Heart left ventricle (tissue), 16 donors: ENCODE measurements around the gene RASSF5. TPM values are rescaled to one million over a fixed set of nuclear protein-coding genes. Genes with fewer than 3 reads are reported as not detected.

ENCODE experiments used
- ATAC-seq, 4 donors: fragments of 200-7000 bp; cut with Tn5 transposase; one replicate each; pipeline ENCODE4 v1.9.1; 2020 to 2022; ENCODE audit warnings: moderate library complexity in 4 of 4, mild to moderate bottlenecking in 3 of 4, moderate number of reproducible peaks in 1 of 4
- DNase-seq, 5 donors: peaks; one replicate each; pipeline ENCODE4 v3.0.0-alpha.2; 2020
- H3K27ac ChIP-seq, 12 donors: fragments of 200-600 bp; sonication (generic) in 4 of 12; one replicate each; pipeline versions ENCODE4 v1.5.0 to v1.8.0; 2016 to 2022; ENCODE audit warnings: mild to moderate bottlenecking in 2 of 12
- H3K27me3 ChIP-seq, 9 donors: fragments of 200-600 bp; sonication (generic) in 2 of 9; one replicate each; pipeline versions ENCODE4 v1.5.1 to v1.8.0; 2016 to 2022; ENCODE audit warnings: mild to moderate bottlenecking in 3 of 9
- H3K36me3 ChIP-seq, 9 donors: fragments of 200-600 bp; sonication (generic) in 2 of 9; one replicate each; pipeline versions ENCODE4 v1.5.0 to v1.8.0; 2018 to 2022; ENCODE audit warnings: mild to moderate bottlenecking in 2 of 9
- H3K4me1 ChIP-seq, 12 donors: fragments of 200-600 bp; sonication (generic) in 4 of 12; one replicate each; pipeline versions ENCODE4 v1.5.0 to v1.8.0; 2016 to 2022; ENCODE audit warnings: mild to moderate bottlenecking in 3 of 12
- H3K4me3 ChIP-seq, 12 donors: fragments of 200-600 bp; sonication (generic) in 4 of 12; one replicate each; pipeline versions ENCODE4 v1.5.0 to v1.8.0; 2017 to 2022; ENCODE audit warnings: mild to moderate bottlenecking in 9 of 12, moderate library complexity in 4 of 12
- H3K9me3 ChIP-seq, 12 donors: fragments of 200-600 bp; sonication (generic) in 4 of 12; one replicate each; pipeline versions ENCODE4 v1.5.0 to v1.8.0; 2016 to 2022; ENCODE audit warnings: mild to moderate bottlenecking in 1 of 12
- CTCF ChIP-seq, 12 donors: fragments of 200-600 bp; sonication (generic) in 4 of 12; IDR thresholded peaks; one replicate each; pipeline versions ENCODE4 v1.5.0 to v1.8.0; 2018 to 2022; ENCODE audit warnings: antibody characterized with exemption in 12 of 12, mild to moderate bottlenecking in 5 of 12
- POLR2A ChIP-seq, 2 donors: fragments of 450-650 bp; IDR thresholded peaks; one replicate each; pipeline ENCODE4 v1.6.1; 2017; ENCODE audit warnings: antibody characterized with exemption in 2 of 2, mild to moderate bottlenecking in 2 of 2, moderate library complexity in 2 of 2
- WGBS, 4 donors: extraction: QIAGEN DNeasy Blood & Tissue Kit in 2 of 4; methylation state at CpG; one replicate each; pipeline versions ENCODE4 v1.1.5 to v1.1.7; 2013 to 2018; 5-methylcytosine and 5-hydroxymethylcytosine counted together
- intact Hi-C, 10 donors: fragments of 100-400 bp; cut with DNase I; formaldehyde crosslinking; loops; one replicate each; pipeline versions ENCODE4 v1.11.1 to v1.14.2; 2022
- polyA plus RNA-seq, 2 donors: library from polyadenylated mRNA; stranded (reverse); fragments of 200-250 nt; gene quantifications; one replicate each; pipeline ENCODE4 v1.2.3, GENCODE V29; 2013
- total RNA-seq, 9 donors: library from RNA; depleted of rRNA in 2 of 9; stranded (reverse); fragments of >200 nt in 2 of 9; fragmentation: NEBNext Ultra II Directional in 3 of 9; extraction: Animal tissue kit (Norgen Biotek cat#: 25700) in 3 of 9; gene quantifications; one replicate each; pipeline versions ENCODE4 v1.1.0 to v1.2.4, GENCODE V29; 2016 to 2023
- donor health status: ischemic (EF 13 %, LVEDD 7.1; RV severe dilation, severe dysfunction).
- donor health status: healthy with polysubstance abuse.
- donor health status: DM: no; HTN: yes; CAD: no.
- donor health status: DM: no; HTN: no; CAD: no.
- donor health status: ischemic (EF 25% LVEDD 6.9; RV normal size, moderate dysfunction).
- donor health status: ischemic (EF 25% LVEDD 5.7; RV mildly dilated, moderate dysfunction).
- donor health status: healthy.
- donor health status: DM: yes; HTN: yes; CAD: no.
- donor health status: ischemic (EF 35%, LVEDD 5.7; RV mildly dilated, moderate dysfunction).
- donor health status: nonischemic (EF 11% LVEDD 7.7; RV severe dilation, severe dysfunction).
- donor health status: DM: yes; HTN: yes; CAD: no.
- donor health status: PGD.
- donor health status: ischemic (EF 29% LVEDD 5.4; RV normal size, mild dysfunction).
- donor health status: nonischemic (EF 23%, LVEDD 6.1; RV moderate dilation, normal function).

Gene RASSF5
- total and polyA plus RNA-seq, 11 donors, result 1.3 to 27.4 (median 5.6) TPM

GRCh38 chr1:206583707-206584648 is 76.6 kb downstream of the RASSF5 start:
- WGBS, 4 donors, result 80 to 87% (median 83%) methylated on average over 16 of the region's 16 CpGs
- no peaks in the 10 kb centered on the region for H3K9me3 ChIP-seq
- DNase-seq (peak; percentile 70 to 84 (median 76)), ATAC-seq (peak in 3 of 4 donors; percentile 40 to 55 (median 53))
- H3K27me3 ChIP-seq, result no peaks in the 10 kb centered on the region
- H3K4me3 ChIP-seq, result no peak overlapping the region
- TF ChIP-seq POLR2A (IDR thresholded peaks at IDR 0.05), result no peak
- peak; percentile 83 to 97 (median 91) for TF ChIP-seq CTCF (IDR thresholded peaks at IDR 0.05)
- peaks cover 0 to 55% (median 14%) of the 10 kb centered on the region in 12 donors for H3K4me1 ChIP-seq
- peak overlapping the region in 2 of 12 donors; percentile 30 to 80 for H3K27ac ChIP-seq
- H3K36me3 ChIP-seq, result peaks cover 0 to 53% (median 39%) of the 10 kb centered on the region in 9 donors
- intact Hi-C loops, result loop anchor here (1.0 to 5.0 kb wide), 9 partner anchors 37 to 107 kb away; no protein-coding TSS in a partner anchor

- intact Hi-C loops, result loop anchor here in 6 of 10 donors (1.0 to 5.0 kb wide), 6 partner anchors 37 to 107 kb away; no protein-coding TSS in a partner anchor
- H3K27me3 ChIP-seq, result no peaks in the 10 kb centered on the region
- no peak for TF ChIP-seq CTCF (IDR thresholded peaks at IDR 0.05)
- no peak for TF ChIP-seq POLR2A (IDR thresholded peaks at IDR 0.05)
- peaks cover 0 to 55% (median 9%) of the 10 kb centered on the region in 12 donors for H3K4me1 ChIP-seq
- H3K4me3 ChIP-seq, result no peak overlapping the region
- WGBS, 4 donors, result 68 to 70% (median 69%) methylated on average over 4 of the region's 4 CpGs
- ATAC-seq, result no peak
- H3K9me3 ChIP-seq, result no peaks in the 10 kb centered on the region
- peak overlapping the region in 1 of 12 donors; percentile 14 for H3K27ac ChIP-seq
- DNase-seq, result no peak
- peaks cover 0 to 60% (median 46%) of the 10 kb centered on the region in 9 donors for H3K36me3 ChIP-seq
Observed at GRCh38 chr1:206584683-206585082, 77.4 kb downstream of the RASSF5 start.

GRCh38 chr1:206586501-206587445 is 79.4 kb downstream of the RASSF5 start:
- peaks cover 0 to 81% (median 67%) of the 10 kb centered on the region in 9 donors for H3K36me3 ChIP-seq
- ATAC-seq, result no peak
- H3K4me1 ChIP-seq, result peaks cover 0 to 49% (median 3%) of the 10 kb centered on the region in 12 donors
- H3K27me3 ChIP-seq, result no peaks in the 10 kb centered on the region
- no peak overlapping the region for H3K27ac ChIP-seq
- no peaks in the 10 kb centered on the region for H3K9me3 ChIP-seq
- 71 to 85% (median 80%) methylated on average over 13 of the region's 13 CpGs for WGBS, 4 donors
- no peak for TF ChIP-seq CTCF (IDR thresholded peaks at IDR 0.05)
- no peak for TF ChIP-seq POLR2A (IDR thresholded peaks at IDR 0.05)
- H3K4me3 ChIP-seq, result no peak overlapping the region
- no peak for DNase-seq
- intact Hi-C loops, result no loop called here
